ENCODE results near the gene XRCC5. TPM values are rescaled to one million over a fixed set of nuclear protein-coding genes. Genes with fewer than 3 reads are reported as not detected.

Gene XRCC5
- total RNA-seq, 1 experiment from 2014 or later, result 198 TPM

- DNase-seq (ENCODE audit: unreplicated experiment), result no peak
Measured at GRCh38 chr2:216246766-216247165, 137.6 kb downstream of the XRCC5 start.

More at GRCh38 chr2:216246766-216247165, 137.6 kb downstream of the XRCC5 start:
- CTCF ChIA-PET, result no interaction called here
- POLR2A ChIA-PET, result no interaction called here
- H3K4me3 Mint-ChIP-seq (ENCODE audit: unreplicated experiment), result no peak overlapping the region
- intact Hi-C loops (cut with micrococcal nuclease), result no loop called here
- BruUV-seq (replicated peaks), result no TSS peak
- TF ChIP-seq, protein P1, sequence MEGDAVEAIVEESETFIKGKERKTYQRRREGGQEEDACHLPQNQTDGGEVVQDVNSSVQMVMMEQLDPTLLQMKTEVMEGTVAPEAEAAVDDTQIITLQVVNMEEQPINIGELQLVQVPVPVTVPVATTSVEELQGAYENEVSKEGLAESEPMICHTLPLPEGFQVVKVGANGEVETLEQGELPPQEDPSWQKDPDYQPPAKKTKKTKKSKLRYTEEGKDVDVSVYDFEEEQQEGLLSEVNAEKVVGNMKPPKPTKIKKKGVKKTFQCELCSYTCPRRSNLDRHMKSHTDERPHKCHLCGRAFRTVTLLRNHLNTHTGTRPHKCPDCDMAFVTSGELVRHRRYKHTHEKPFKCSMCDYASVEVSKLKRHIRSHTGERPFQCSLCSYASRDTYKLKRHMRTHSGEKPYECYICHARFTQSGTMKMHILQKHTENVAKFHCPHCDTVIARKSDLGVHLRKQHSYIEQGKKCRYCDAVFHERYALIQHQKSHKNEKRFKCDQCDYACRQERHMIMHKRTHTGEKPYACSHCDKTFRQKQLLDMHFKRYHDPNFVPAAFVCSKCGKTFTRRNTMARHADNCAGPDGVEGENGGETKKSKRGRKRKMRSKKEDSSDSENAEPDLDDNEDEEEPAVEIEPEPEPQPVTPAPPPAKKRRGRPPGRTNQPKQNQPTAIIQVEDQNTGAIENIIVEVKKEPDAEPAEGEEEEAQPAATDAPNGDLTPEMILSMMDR (IDR thresholded peaks at IDR 0.05; ENCODE audit: unreplicated experiment), result no peak
- H3K36me3 Mint-ChIP-seq (ENCODE audit: insufficient read depth, unreplicated experiment), result no peaks in the 10 kb centered on the region
- H3K9me3 Mint-ChIP-seq (ENCODE audit: unreplicated experiment), result no peaks in the 10 kb centered on the region
- H3K4me1 Mint-ChIP-seq (ENCODE audit: insufficient read depth, unreplicated experiment), result no peaks in the 10 kb centered on the region
- H3K27ac Mint-ChIP-seq (ENCODE audit: low read depth, unreplicated experiment), result no peak overlapping the region
- H3K27me3 Mint-ChIP-seq (ENCODE audit: insufficient read depth, unreplicated experiment), result no peaks in the 10 kb centered on the region

Other genes starting within 250 kb of the XRCC5 start
- gene MREG, start 95.8 kb upstream of the XRCC5 start, total RNA-seq (2022), result 6.8 and 10.4 TPM in 2 replicates
- 8.3 and 20.0 TPM in 2 replicates for gene PECR, start 27.5 kb upstream of the XRCC5 start, total RNA-seq (2022)
- gene TMEM169, start 27.4 kb upstream of the XRCC5 start, total RNA-seq (2022), result 0.25 and 0.35 TPM in 2 replicates

All from MCF 10A (cell line).